ENCODE results near the gene KDM2B. TPM values are rescaled to one million over a fixed set of nuclear protein-coding genes. Genes with fewer than 3 reads are reported as not detected.

KDM2B gene
- total and polyA plus RNA-seq, 2 donors (not counting 3 experiments of a cell fraction or from before 2014, with no cell fraction given) = 26.8 to 37.3 TPM

DNA sequence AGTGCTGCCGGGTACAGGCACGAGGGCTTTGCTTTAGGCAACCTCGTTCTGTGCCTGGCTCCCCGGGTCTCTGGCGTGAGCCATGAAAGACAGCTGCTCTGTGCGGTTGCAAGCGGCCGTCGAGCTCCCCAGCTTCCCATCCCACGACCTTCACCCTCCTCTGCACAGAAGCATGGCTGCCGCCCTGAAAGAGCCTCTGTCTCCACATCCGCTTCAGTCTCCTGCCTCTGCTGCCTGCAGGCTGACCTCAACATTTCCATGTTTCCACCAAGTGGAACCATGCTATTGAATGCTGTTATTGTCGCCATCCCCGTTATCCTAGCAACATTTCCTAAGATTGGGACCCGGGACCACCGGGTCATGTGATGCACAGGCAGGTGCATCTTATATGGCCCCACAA lies 57.1 kb downstream of the KDM2B start:
- TF ChIP-seq FOS (IDR thresholded peaks at IDR 0.05; ENCODE audit: borderline replicate concordance, insufficient read depth, low read length) (no peak), POLR2A (IDR thresholded peaks at IDR 0.05; ENCODE audit: low read depth, low read length) (no peak), EZH2 (IDR thresholded peaks at IDR 0.05; ENCODE audit: borderline replicate concordance, low read depth, low read length, severe bottlenecking) (no peak)
- TF ChIP-seq, protein P1, sequence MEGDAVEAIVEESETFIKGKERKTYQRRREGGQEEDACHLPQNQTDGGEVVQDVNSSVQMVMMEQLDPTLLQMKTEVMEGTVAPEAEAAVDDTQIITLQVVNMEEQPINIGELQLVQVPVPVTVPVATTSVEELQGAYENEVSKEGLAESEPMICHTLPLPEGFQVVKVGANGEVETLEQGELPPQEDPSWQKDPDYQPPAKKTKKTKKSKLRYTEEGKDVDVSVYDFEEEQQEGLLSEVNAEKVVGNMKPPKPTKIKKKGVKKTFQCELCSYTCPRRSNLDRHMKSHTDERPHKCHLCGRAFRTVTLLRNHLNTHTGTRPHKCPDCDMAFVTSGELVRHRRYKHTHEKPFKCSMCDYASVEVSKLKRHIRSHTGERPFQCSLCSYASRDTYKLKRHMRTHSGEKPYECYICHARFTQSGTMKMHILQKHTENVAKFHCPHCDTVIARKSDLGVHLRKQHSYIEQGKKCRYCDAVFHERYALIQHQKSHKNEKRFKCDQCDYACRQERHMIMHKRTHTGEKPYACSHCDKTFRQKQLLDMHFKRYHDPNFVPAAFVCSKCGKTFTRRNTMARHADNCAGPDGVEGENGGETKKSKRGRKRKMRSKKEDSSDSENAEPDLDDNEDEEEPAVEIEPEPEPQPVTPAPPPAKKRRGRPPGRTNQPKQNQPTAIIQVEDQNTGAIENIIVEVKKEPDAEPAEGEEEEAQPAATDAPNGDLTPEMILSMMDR (IDR thresholded peaks at IDR 0.05; ENCODE audit: extremely low read depth in 1 of 2, insufficient read depth in 1 of 2, low read depth in 1 of 2, low read length in 2 of 2) = no peak
- Histone ChIP-seq H3K27me3 (ENCODE audit: control insufficient read depth in 2 of 2, insufficient read depth in 2 of 2, low read length in 2 of 2) (no peaks in the 10 kb centered on the region), H3K4me2 (ENCODE audit: insufficient read depth, low read length) (no peak overlapping the region), H3K4me1 (ENCODE audit: control insufficient read depth, extremely low read depth, insufficient read depth, low read length) (no peaks in the 10 kb centered on the region), H2AFZ (ENCODE audit: low read depth, low read length) (no peak overlapping the region), H3K27ac (ENCODE audit: insufficient read depth, low read depth, low read length) (no peak overlapping the region), H3K79me2 (ENCODE audit: control insufficient read depth, insufficient read depth, low read length) (no peaks in the 10 kb centered on the region), H3K9me1 (replicated peaks; ENCODE audit: control insufficient read depth, extremely low read depth, insufficient read depth, low read length) (no peaks in the 10 kb centered on the region), H3K9ac (replicated peaks; ENCODE audit: extremely low read depth, insufficient read depth, low read length) (no peak overlapping the region), H3K36me3 (ENCODE audit: control insufficient read depth in 2 of 2, extremely low read depth in 1 of 2, insufficient read depth in 2 of 2, low read length in 2 of 2) (peaks cover 0 to 2% of the 10 kb centered on the region in 2 experiments), H3K4me3 (replicated peaks in 1 of 3; ENCODE audit: insufficient read depth in 1 of 3, low read depth in 1 of 3, low read length in 3 of 3) (no peak overlapping the region), H4K20me1 (replicated peaks; ENCODE audit: control insufficient read depth, extremely low read depth, insufficient read depth, low read length) (no peaks in the 10 kb centered on the region), H3K9me3 (replicated peaks; ENCODE audit: control insufficient read depth, insufficient read depth, low read length) (no peaks in the 10 kb centered on the region)
- no TSS peak for BruUV-seq (replicated peaks)
- intact Hi-C loops (cut with micrococcal nuclease) (no loop called here), dilution Hi-C loops (cut with MboI; ENCODE audit: extremely low pct_ligation_motif_present, low sequenced_read_pairs) (no loop called here)
- CTCF ChIA-PET = interaction anchor here (0.9 kb wide), 1 partner anchor 29 kb away, joined by 3 read pairs; no protein-coding TSS in a partner anchor
- FAIRE-seq (no peak), DNase-seq (ENCODE audit: low read depth, low spot score) (no peak)
- POLR2A ChIA-PET = no interaction called here

- POLR2A ChIA-PET = no interaction called here
- no peak for DNase-seq (ENCODE audit: low read depth, low spot score)
- H3K27me3 ChIP-seq (ENCODE audit: control insufficient read depth in 2 of 2, insufficient read depth in 2 of 2, low read length in 2 of 2) = no peaks in the 10 kb centered on the region
- H3K36me3 ChIP-seq (ENCODE audit: control insufficient read depth in 2 of 2, extremely low read depth in 1 of 2, insufficient read depth in 2 of 2, low read length in 2 of 2) = peaks cover 0 to 2% of the 10 kb centered on the region in 2 experiments
- no peaks in the 10 kb centered on the region for H3K9me1 ChIP-seq (replicated peaks; ENCODE audit: control insufficient read depth, extremely low read depth, insufficient read depth, low read length)
- H3K79me2 ChIP-seq (ENCODE audit: control insufficient read depth, insufficient read depth, low read length) = no peaks in the 10 kb centered on the region
- H3K4me2 ChIP-seq (ENCODE audit: insufficient read depth, low read length) = no peak overlapping the region
- H3K9ac ChIP-seq (replicated peaks; ENCODE audit: extremely low read depth, insufficient read depth, low read length) = no peak overlapping the region
- FAIRE-seq = no peak
- H3K4me3 ChIP-seq (replicated peaks in 1 of 3; ENCODE audit: insufficient read depth in 1 of 3, low read depth in 1 of 3, low read length in 3 of 3) = no peak overlapping the region
- no peaks in the 10 kb centered on the region for H3K9me3 ChIP-seq (replicated peaks; ENCODE audit: control insufficient read depth, insufficient read depth, low read length)
- no peak for TF ChIP-seq MAX (IDR thresholded peaks at IDR 0.05; ENCODE audit: insufficient read depth, insufficient read length)
- no peak for TF ChIP-seq POLR2A (IDR thresholded peaks at IDR 0.05; ENCODE audit: low read depth, low read length)
- no peak overlapping the region for H3K27ac ChIP-seq (ENCODE audit: insufficient read depth, low read depth, low read length)
- H4K20me1 ChIP-seq (replicated peaks; ENCODE audit: control insufficient read depth, extremely low read depth, insufficient read depth, low read length) = no peaks in the 10 kb centered on the region
- no peak overlapping the region for H2AFZ ChIP-seq (ENCODE audit: low read depth, low read length)
- intact Hi-C loops (cut with micrococcal nuclease) = no loop called here
- no peaks in the 10 kb centered on the region for H3K4me1 ChIP-seq (ENCODE audit: control insufficient read depth, extremely low read depth, insufficient read depth, low read length)
- dilution Hi-C loops (cut with MboI; ENCODE audit: extremely low pct_ligation_motif_present, low sequenced_read_pairs) = no loop called here
- CTCF ChIA-PET = no interaction called here
- BruUV-seq (replicated peaks) = no TSS peak
These were observed 57.9 kb downstream of the KDM2B start for GRCh38 chr12:121522971-121523370.
